HCT116 (cell line): ENCODE measurements around the gene ZMAT3. TPM values are rescaled to one million over a fixed set of nuclear protein-coding genes. Genes with fewer than 3 reads are reported as not detected.

Source experiments
- ATAC-seq: fragments of 200-7000 bp; cut with Tn5 transposase; 2 replicates; pipeline ENCODE4 v1.9.1; 2020; ENCODE audit warnings: mild to moderate bottlenecking, moderate library complexity
- BruUV-seq: library from RNA; stranded (reverse); fragments of 400-500 nt; replicated peaks from 2 replicates; lab custom pipeline; 2021; lab: Mats Ljungman, UMichigan
- CTCF ChIA-PET: fragments of 300-600 bp; sonication (Branson Sonifier 250); formaldehyde crosslinking; loops from one replicate; lab custom pipeline; 2021; ENCODE audit warnings: antibody characterized with exemption; lab: Charles Lee
- POLR2A ChIA-PET: fragments of 300-600, 350-600 bp; sonication (Branson Sonifier 250); formaldehyde crosslinking; loops from one replicate; lab custom pipeline; 2021; ENCODE audit warnings: antibody characterized with exemption; lab: Charles Lee
- RAD21 ChIA-PET, 2 experiments: fragments of 300-600 bp; sonication (Branson Sonifier 250); formaldehyde crosslinking; loops; one replicate each; lab custom pipeline; 2023; ENCODE audit warnings: low total read pairs in 2 of 2; ENCODE audit not compliant: uncharacterized antibody in 2 of 2, unreplicated experiment in 2 of 2, low non-redundant PET in 1 of 2; lab: Charles Lee
- DNase-seq: peaks from one replicate; pipeline ENCODE4 v3.0.0-alpha.2; 2010; ENCODE audit warnings: low read depth, low spot score
- H2AFZ ChIP-seq: fragments of 200-600 bp; shearing (Covaris generic), sonication (generic); 2 replicates; pipeline ENCODE4 v1.6.1; 2017; ENCODE audit warnings: low read depth, mixed run types, mixed read lengths, antibody characterized with exemption, low read length; ENCODE audit not compliant: poor library complexity, severe bottlenecking
- H3K27ac ChIP-seq: 2 replicates; pipeline ENCODE4 v1.5.1; 2012; ENCODE audit warnings: low read depth, low read length
- H3K27me3 ChIP-seq: fragments of 200-600 bp; sonication (generic); 2 replicates; pipeline ENCODE4 v1.6.1; 2016; ENCODE audit warnings: mixed run types, low read length, mixed read lengths; ENCODE audit not compliant: insufficient read depth
- H3K36me3 ChIP-seq, 2 experiments: fragments of 200-500 bp in 1 of 2; fragments of 200-600 bp in 1 of 2; sonication (Bioruptor generic) in 1 of 2; sonication (generic) in 1 of 2; 2 replicates each; pipeline versions ENCODE4 v1.5.1 to v1.6.1; 2014 to 2016; ENCODE audit warnings: low read length in 2 of 2, inconsistent platforms in 1 of 2, mixed read lengths in 1 of 2, mixed run types in 1 of 2; ENCODE audit not compliant: insufficient read depth in 2 of 2, control insufficient read depth in 1 of 2
- H3K4me1 ChIP-seq, 2 experiments: fragments of 200-600 bp in 1 of 2; sonication (generic) in 1 of 2; 2 replicates each; pipeline versions ENCODE4 v1.5.1 to v1.6.1; 2012 to 2017; ENCODE audit warnings: low read length in 2 of 2, inconsistent platforms in 1 of 2, mild to moderate bottlenecking in 1 of 2, mixed read lengths in 1 of 2, mixed run types in 1 of 2, moderate library complexity in 1 of 2; ENCODE audit not compliant: insufficient read depth in 2 of 2, control insufficient read depth in 1 of 2
- H3K4me2 ChIP-seq: fragments of 200-600 bp; sonication (generic); 2 replicates; pipeline ENCODE4 v1.6.1; 2017; ENCODE audit warnings: mixed run types, low read length, mixed read lengths
- H3K4me3 ChIP-seq, 2 experiments: fragments of 200-600 bp in 1 of 2; sonication (generic) in 1 of 2; replicated peaks in 1 of 2; 2 replicates each; pipeline ENCODE4 v1.5.1; 2011 to 2016; ENCODE audit warnings: low read length in 2 of 2, control low read depth in 1 of 2, low read depth in 1 of 2, mild to moderate bottlenecking in 1 of 2, mixed read lengths in 1 of 2, mixed run types in 1 of 2
- H3K79me2 ChIP-seq: fragments of 200-600 bp; sonication (generic); 2 replicates; pipeline ENCODE4 v1.6.1; 2017; ENCODE audit warnings: mild to moderate bottlenecking, mixed run types, low read length, moderate library complexity, mixed read lengths; ENCODE audit not compliant: insufficient read depth
- H3K9ac ChIP-seq: fragments of 200-600 bp; sonication (generic); 2 replicates; pipeline ENCODE4 v1.6.1; 2016; ENCODE audit warnings: low read length, mixed read lengths
- H3K9me2 ChIP-seq: fragments of 200-600 bp; sonication (generic), shearing (Covaris generic); 2 replicates; pipeline ENCODE4 v1.6.1; 2017; ENCODE audit warnings: mixed run types, mild to moderate bottlenecking, moderate library complexity; ENCODE audit not compliant: insufficient read depth
- H3K9me3 ChIP-seq, 2 experiments: fragments of 200-500 bp in 1 of 2; fragments of 200-600 bp in 1 of 2; sonication (Bioruptor generic) in 1 of 2; sonication (generic) in 1 of 2; 2 replicates each; pipeline ENCODE4 v1.6.1; 2014 to 2017; ENCODE audit warnings: low read length in 2 of 2, mixed read lengths in 2 of 2, inconsistent platforms in 1 of 2, low read depth in 1 of 2, mild to moderate bottlenecking in 1 of 2, mixed run types in 1 of 2, moderate library complexity in 1 of 2; ENCODE audit not compliant: control insufficient read depth in 1 of 2, insufficient read depth in 1 of 2
- H4K20me1 ChIP-seq: fragments of 200-600 bp; sonication (generic), shearing (Covaris generic); 2 replicates; pipeline ENCODE4 v1.6.1; 2017; ENCODE audit warnings: mixed run types, mild to moderate bottlenecking, moderate library complexity; ENCODE audit not compliant: insufficient read depth
- CBX3 ChIP-seq: IDR thresholded peaks from 2 replicates; pipeline ENCODE4 v1.6.1; 2012; ENCODE audit warnings: low read depth
- EGR1 ChIP-seq: IDR thresholded peaks from 2 replicates; pipeline ENCODE4 v1.6.1; 2012; ENCODE audit warnings: low read depth
- EZH2phosphoT487 ChIP-seq: fragments of 200-600 bp; IDR thresholded peaks from 2 replicates; pipeline ENCODE4 v1.6.1; 2018; ENCODE audit warnings: antibody characterized with exemption, borderline replicate concordance
- FOSL1 ChIP-seq: IDR thresholded peaks from 2 replicates; pipeline ENCODE4 v1.6.1; 2012; ENCODE audit warnings: low read depth
- POLR2A ChIP-seq: IDR thresholded peaks from 2 replicates; pipeline ENCODE4 v1.7.0; 2011; ENCODE audit warnings: borderline replicate concordance; ENCODE audit not compliant: insufficient read depth, insufficient read length; ENCODE audit errors: extremely low read depth
- RAD21 ChIP-seq: IDR thresholded peaks from 2 replicates; pipeline ENCODE4 v1.6.1; 2012; ENCODE audit warnings: low read depth, mild to moderate bottlenecking
- SIN3A ChIP-seq: IDR thresholded peaks from 2 replicates; pipeline ENCODE4 v1.6.1; 2012; ENCODE audit warnings: low read depth
- ZFX ChIP-seq: fragments of 450-650 bp; IDR thresholded peaks from 2 replicates; pipeline ENCODE4 v1.6.1; 2017
- ZNF274 ChIP-seq: fragments of 200-500 bp; sonication (Bioruptor generic); IDR thresholded peaks from 2 replicates; pipeline ENCODE4 v1.6.1; 2014; ENCODE audit warnings: mild to moderate bottlenecking, low read depth, low read length, inconsistent platforms
- intact Hi-C: fragments of 100-400 bp; cut with micrococcal nuclease; formaldehyde crosslinking; loops from 2 replicates; pipeline ENCODE4 v1.10.0; 2022
- total RNA-seq: library from RNA; stranded (reverse); gene quantifications from one replicate; pipeline ENCODE4 v1.2.1, GENCODE V29; 2021; ENCODE audit not compliant: unreplicated experiment
- TF ChIP-seq, protein P1 (sequence below): IDR thresholded peaks from 2 replicates; pipeline ENCODE4 v1.6.1; 2012; ENCODE audit warnings: low read depth
- TF ChIP-seq, protein P2 (sequence below), 3 experiments: fragments of 200-600 bp in 1 of 3; sonication (generic) in 1 of 3; IDR thresholded peaks in 2 of 3; conservative IDR thresholded peaks in 1 of 3; 2 replicates each; pipeline ENCODE4 v1.5.1; 2012 to 2017; ENCODE audit warnings: low read depth in 2 of 3, low read length in 2 of 3, antibody characterized with exemption in 1 of 3, borderline replicate concordance in 1 of 3, control low read depth in 1 of 3, mild to moderate bottlenecking in 1 of 3, mixed read lengths in 1 of 3, mixed run types in 1 of 3, moderate library complexity in 1 of 3; ENCODE audit not compliant: insufficient read depth in 1 of 3

The ZMAT3 gene
- total RNA-seq, 1 experiment from 2014 or later, result 12.1 TPM

DNA sequence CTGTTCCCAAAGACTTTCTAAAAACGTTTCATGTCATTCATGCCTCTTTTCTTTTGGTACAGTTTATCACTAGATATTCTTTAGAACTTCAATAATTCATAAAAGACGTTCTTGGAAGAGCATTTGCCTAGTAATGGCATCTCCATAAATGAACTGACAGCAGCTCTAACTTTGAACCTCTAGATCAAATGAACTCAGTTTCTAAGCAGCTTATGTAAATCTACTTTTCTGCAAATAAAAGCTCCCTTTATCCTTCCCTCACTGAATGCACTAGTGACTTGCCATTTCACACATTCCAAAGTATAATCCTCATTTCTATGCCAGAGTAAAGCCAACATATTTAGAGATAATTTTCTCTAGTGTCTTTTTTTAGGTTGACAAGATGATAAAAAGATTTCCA, 85.2 kb downstream of the ZMAT3 start:
- Histone ChIP-seq H3K4me3 (no peak overlapping the region), H3K36me3 (no peaks in the 10 kb centered on the region), H3K79me2 (no peaks in the 10 kb centered on the region), H2AFZ (no peak overlapping the region)
- intact Hi-C loops, result no loop called here
- ChIA-PET POLR2A (no interaction called here), RAD21 (no interaction called here)
- TF ChIP-seq ZFX, result no peak
- no peak for TF ChIP-seq SIN3A
- TF ChIP-seq ZNF274, result no peak
- TF ChIP-seq, protein P1, sequence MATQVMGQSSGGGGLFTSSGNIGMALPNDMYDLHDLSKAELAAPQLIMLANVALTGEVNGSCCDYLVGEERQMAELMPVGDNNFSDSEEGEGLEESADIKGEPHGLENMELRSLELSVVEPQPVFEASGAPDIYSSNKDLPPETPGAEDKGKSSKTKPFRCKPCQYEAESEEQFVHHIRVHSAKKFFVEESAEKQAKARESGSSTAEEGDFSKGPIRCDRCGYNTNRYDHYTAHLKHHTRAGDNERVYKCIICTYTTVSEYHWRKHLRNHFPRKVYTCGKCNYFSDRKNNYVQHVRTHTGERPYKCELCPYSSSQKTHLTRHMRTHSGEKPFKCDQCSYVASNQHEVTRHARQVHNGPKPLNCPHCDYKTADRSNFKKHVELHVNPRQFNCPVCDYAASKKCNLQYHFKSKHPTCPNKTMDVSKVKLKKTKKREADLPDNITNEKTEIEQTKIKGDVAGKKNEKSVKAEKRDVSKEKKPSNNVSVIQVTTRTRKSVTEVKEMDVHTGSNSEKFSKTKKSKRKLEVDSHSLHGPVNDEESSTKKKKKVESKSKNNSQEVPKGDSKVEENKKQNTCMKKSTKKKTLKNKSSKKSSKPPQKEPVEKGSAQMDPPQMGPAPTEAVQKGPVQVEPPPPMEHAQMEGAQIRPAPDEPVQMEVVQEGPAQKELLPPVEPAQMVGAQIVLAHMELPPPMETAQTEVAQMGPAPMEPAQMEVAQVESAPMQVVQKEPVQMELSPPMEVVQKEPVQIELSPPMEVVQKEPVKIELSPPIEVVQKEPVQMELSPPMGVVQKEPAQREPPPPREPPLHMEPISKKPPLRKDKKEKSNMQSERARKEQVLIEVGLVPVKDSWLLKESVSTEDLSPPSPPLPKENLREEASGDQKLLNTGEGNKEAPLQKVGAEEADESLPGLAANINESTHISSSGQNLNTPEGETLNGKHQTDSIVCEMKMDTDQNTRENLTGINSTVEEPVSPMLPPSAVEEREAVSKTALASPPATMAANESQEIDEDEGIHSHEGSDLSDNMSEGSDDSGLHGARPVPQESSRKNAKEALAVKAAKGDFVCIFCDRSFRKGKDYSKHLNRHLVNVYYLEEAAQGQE, result no peak
- no peak for TF ChIP-seq RAD21
- TF ChIP-seq POLR2A, result no peak
- TF ChIP-seq CBX3, result no peak
- TF ChIP-seq EGR1, result no peak
- no peak for TF ChIP-seq FOSL1
- TF ChIP-seq EZH2phosphoT487, result no peak
- TF ChIP-seq, protein P2, sequence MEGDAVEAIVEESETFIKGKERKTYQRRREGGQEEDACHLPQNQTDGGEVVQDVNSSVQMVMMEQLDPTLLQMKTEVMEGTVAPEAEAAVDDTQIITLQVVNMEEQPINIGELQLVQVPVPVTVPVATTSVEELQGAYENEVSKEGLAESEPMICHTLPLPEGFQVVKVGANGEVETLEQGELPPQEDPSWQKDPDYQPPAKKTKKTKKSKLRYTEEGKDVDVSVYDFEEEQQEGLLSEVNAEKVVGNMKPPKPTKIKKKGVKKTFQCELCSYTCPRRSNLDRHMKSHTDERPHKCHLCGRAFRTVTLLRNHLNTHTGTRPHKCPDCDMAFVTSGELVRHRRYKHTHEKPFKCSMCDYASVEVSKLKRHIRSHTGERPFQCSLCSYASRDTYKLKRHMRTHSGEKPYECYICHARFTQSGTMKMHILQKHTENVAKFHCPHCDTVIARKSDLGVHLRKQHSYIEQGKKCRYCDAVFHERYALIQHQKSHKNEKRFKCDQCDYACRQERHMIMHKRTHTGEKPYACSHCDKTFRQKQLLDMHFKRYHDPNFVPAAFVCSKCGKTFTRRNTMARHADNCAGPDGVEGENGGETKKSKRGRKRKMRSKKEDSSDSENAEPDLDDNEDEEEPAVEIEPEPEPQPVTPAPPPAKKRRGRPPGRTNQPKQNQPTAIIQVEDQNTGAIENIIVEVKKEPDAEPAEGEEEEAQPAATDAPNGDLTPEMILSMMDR (IDR thresholded peaks at IDR 0.05 in 2 of 3, conservative IDR thresholded peaks at IDR 0.05 in 1 of 3; ENCODE audit: borderline replicate concordance in 1 of 3, insufficient read depth in 1 of 3, low read depth in 2 of 3, low read length in 2 of 3), result no peak
- TF ChIP-seq, all 23 proteins: peak for 0
- no peaks in the 10 kb centered on the region for H3K27me3 ChIP-seq
- no peaks in the 10 kb centered on the region for H4K20me1 ChIP-seq
- DNase-seq (no peak), ATAC-seq (no peak)
- BruUV-seq, result no TSS peak
- CTCF ChIA-PET, result no interaction called here
- no peak overlapping the region for H3K27ac ChIP-seq
- no peaks in the 10 kb centered on the region for H3K4me1 ChIP-seq
- no peak overlapping the region for H3K4me2 ChIP-seq
- H3K9me3 ChIP-seq, result peaks cover 12 to 15% of the 10 kb centered on the region in 2 experiments; a peak in 3 of 4 replicates
- H3K9me2 ChIP-seq, result no peaks in the 10 kb centered on the region
- no peak overlapping the region for H3K9ac ChIP-seq
